Mesodermal cell (in vitro differentiated cells): ENCODE measurements around the gene SACM1L.

Experiments
- H3K27ac ChIP-seq: 2 replicates; pipeline ENCODE4 v1.7.0; 2013; ENCODE audit warnings: mild to moderate bottlenecking, low read depth, low read length, moderate library complexity; ENCODE audit not compliant: severe bottlenecking
- H3K36me3 ChIP-seq: 2 replicates; pipeline ENCODE4 v1.7.1; 2013; ENCODE audit warnings: mild to moderate bottlenecking, low read length, moderate library complexity; ENCODE audit not compliant: control insufficient read depth, insufficient read depth
- H3K4me1 ChIP-seq: one replicate; pipeline ENCODE4 v1.7.1; 2013; ENCODE audit warnings: mild to moderate bottlenecking, low read length; ENCODE audit not compliant: insufficient read depth, control insufficient read depth, poor library complexity, severe bottlenecking
- H3K4me3 ChIP-seq: 2 replicates; pipeline ENCODE4 v1.7.0; 2013; ENCODE audit warnings: low read length, control low read depth, mild to moderate bottlenecking; ENCODE audit not compliant: insufficient read depth, poor library complexity, severe bottlenecking; ENCODE audit errors: extremely low read depth
- H3K9me3 ChIP-seq: 2 replicates; pipeline ENCODE4 v1.7.1; 2013; ENCODE audit warnings: mild to moderate bottlenecking, low read length, moderate library complexity; ENCODE audit not compliant: control insufficient read depth
- WGBS, 2 experiments: methylation state at CpG; one replicate each; pipeline ENCODE4 v1.1.5; 2013; ENCODE audit warnings: missing lambda C conversion rate in 2 of 2; ENCODE audit not compliant: insufficient coverage in 2 of 2; 5-methylcytosine and 5-hydroxymethylcytosine counted together

The SACM1L gene

DNA sequence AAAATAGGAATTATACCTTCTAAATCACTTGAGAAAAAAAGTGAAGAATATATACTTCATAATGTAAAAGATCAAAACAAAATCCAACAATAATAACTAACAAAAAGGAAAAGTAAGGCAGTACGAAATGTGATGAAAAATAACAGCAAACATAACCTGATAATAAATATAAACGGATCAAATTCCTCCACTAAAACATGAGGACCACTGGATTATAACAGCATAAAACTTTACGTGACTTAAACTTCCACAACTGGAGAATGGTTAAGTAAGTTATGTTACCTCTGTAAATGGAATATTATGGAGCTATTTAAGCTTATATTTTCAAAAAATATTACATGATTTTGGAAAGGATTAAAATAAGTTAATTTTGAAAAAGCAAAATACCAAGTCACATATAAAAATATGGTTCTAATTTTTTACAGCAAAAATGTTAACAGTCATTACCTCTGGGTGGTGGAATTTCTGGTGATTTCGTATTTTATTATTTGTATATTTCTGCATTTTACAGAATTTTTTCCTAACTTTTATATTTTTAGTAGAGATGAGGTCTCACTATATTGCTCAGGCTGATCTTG is 100.1 kb downstream of the SACM1L start:
- Histone ChIP-seq H3K9me3 (no peaks in the 10 kb centered on the region), H3K27ac (no peak overlapping the region), H3K4me3 (no peak overlapping the region), H3K36me3 (no peaks in the 10 kb centered on the region), H3K4me1 (no peaks in the 10 kb centered on the region)
- WGBS, 2 experiments, result no CpG with 5 or more reads among the region's 4 CpGs

DNA sequence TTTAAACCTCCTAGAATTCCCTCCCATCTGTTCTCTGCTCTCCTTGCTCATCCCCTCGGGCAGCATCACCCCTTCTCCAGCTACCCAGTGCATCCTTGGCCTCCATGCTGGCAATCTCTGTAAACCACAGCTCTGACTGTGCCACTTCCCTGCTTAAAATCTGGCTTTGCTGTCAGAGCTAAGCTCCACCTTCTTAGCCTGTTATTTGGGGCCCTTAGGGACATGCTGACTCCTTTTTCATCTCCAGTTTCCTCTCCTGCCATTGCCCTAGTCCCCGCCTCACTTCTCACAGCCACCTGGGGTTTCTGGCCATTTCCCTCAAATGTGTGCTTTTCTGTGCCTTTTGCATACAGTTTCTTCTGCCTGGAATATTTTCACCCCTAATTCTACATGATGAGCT is 101.4 kb downstream of the SACM1L start:
- H3K9me3 ChIP-seq, result no peaks in the 10 kb centered on the region
- 48 to 81% methylated on average over 2 of the region's 2 CpGs for WGBS, 2 experiments

GRCh38 chr3:45792036-45792435 is 102.8 kb downstream of the SACM1L start:
- Histone ChIP-seq H3K27ac (no peak overlapping the region), H3K4me3 (no peak overlapping the region), H3K4me1 (no peaks in the 10 kb centered on the region), H3K9me3 (no peaks in the 10 kb centered on the region), H3K36me3 (no peaks in the 10 kb centered on the region)
- 95% methylated on average over 2 of the region's 2 CpGs for WGBS, 2 experiments

More for the DNA sequence above, 101.4 kb downstream of the SACM1L start:
- Histone ChIP-seq H3K27ac (no peak overlapping the region), H3K4me1 (no peaks in the 10 kb centered on the region), H3K4me3 (no peak overlapping the region), H3K36me3 (no peaks in the 10 kb centered on the region)

GRCh38 chr3:45792516-45793172 is 103.4 kb downstream of the SACM1L start:
- WGBS, 2 experiments, result 90 to 94% methylated on average over 5 to 6 of the region's 7 CpGs
- Histone ChIP-seq H3K4me3 (no peak overlapping the region), H3K9me3 (no peaks in the 10 kb centered on the region), H3K4me1 (no peaks in the 10 kb centered on the region), H3K27ac (no peak overlapping the region), H3K36me3 (no peaks in the 10 kb centered on the region)

DNA sequence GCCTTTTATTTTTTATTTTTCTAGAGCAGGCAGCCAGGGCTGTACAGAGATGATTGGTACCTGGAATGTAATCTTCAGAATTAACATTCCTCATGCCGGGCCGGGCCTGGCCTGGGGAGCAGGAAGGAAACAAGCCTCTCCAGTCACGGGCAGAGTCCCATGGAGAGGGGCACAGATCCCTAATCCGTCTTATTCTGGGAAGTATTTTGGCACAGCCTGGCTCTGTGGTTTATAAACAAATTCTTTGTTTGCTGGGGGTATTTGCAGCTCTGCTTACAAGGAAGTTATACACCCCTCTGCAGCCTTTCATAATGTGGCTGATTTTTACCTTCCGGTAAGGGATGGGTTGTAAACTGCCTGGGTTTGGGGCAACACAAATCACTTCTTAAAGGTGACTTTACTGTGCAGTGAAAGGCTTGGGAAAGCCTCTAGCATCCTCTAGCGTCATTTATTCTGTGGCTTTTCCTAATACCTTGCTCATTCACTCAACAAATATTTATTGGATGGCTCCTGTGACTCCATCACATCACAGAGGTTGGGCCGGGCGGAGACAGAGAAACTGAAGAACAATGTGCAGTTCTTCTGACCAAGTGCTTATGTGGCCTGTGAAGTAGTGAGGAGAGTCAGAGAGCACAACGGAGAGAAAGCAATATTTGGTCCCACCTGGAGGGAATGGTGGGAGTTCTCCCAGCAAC is 104.4 kb downstream of the SACM1L start:
- 68 to 74% methylated on average over 5 to 8 of the region's 9 CpGs for WGBS, 2 experiments
- no peaks in the 10 kb centered on the region for H3K36me3 ChIP-seq
- H3K27ac ChIP-seq, result no peak overlapping the region
- H3K4me3 ChIP-seq, result no peak overlapping the region
- H3K4me1 ChIP-seq, result no peaks in the 10 kb centered on the region
- H3K9me3 ChIP-seq, result no peaks in the 10 kb centered on the region

DNA sequence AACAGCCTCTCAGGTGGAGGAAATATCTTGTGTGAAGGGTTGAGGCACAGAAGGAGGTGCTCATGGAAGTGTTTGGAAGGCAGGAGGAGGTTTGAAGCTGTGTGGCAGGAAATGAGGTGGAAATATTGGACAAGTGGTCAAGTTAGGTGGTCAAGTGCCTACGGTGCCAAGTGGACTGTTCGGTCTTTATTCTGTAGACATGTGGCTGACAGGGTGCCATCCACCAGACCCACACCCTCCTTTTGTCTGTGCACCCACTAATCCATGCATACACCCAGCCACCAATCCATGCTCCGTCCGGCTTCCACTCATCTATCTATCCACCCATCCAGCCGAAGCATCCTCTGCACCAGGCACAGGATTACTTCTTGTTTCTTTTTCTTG is 105.0 kb downstream of the SACM1L start:
- 98 to 100% methylated on average over 2 to 5 of the region's 5 CpGs for WGBS, 2 experiments
- no peaks in the 10 kb centered on the region for H3K4me1 ChIP-seq
- H3K9me3 ChIP-seq, result no peaks in the 10 kb centered on the region

DNA sequence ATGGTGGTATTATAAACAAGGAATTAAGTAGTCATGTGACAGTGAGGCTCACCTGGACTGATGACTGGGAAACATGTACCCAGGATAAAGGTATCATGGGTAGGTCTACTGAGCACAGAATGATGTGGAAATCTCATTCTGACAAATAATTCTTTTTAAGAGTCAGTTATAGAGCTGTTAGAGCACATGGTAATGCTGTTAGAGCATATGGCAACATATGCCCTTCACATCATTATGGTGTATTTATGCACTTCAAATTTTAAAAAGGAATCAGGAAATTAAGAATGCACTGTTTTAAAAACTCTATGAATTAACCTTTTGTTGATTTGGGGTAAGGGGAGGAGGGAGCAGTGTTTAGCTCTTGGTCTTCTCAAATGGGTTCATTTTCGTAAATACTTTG is 105.5 kb downstream of the SACM1L start:
- H3K36me3 ChIP-seq, result no peaks in the 10 kb centered on the region
- no peaks in the 10 kb centered on the region for H3K9me3 ChIP-seq
- WGBS, 2 experiments, result no CpG with 5 or more reads among the region's 1 CpG
- H3K4me3 ChIP-seq, result no peak overlapping the region
- H3K27ac ChIP-seq, result no peak overlapping the region
- no peaks in the 10 kb centered on the region for H3K4me1 ChIP-seq

More for the DNA sequence above, 105.0 kb downstream of the SACM1L start:
- no peak overlapping the region for H3K4me3 ChIP-seq
- H3K36me3 ChIP-seq, result no peaks in the 10 kb centered on the region
- H3K27ac ChIP-seq, result no peak overlapping the region
